AG08396 (cell line): ENCODE measurements around the gene XYLT1.
A peak's percentile ranks its signal among the peaks of the same experiment; 100 is the strongest.
"Not testable (repeated sequence)": the region's sequence is repeated elsewhere in the genome, so short reads cannot be mapped to it uniquely, and the experiment has no call there.

Experiments
- DNase-seq: peaks from one replicate; pipeline ENCODE4 v3.0.0; 2012; ENCODE audit warnings: low spot score, mixed read lengths

XYLT1 gene

DNA sequence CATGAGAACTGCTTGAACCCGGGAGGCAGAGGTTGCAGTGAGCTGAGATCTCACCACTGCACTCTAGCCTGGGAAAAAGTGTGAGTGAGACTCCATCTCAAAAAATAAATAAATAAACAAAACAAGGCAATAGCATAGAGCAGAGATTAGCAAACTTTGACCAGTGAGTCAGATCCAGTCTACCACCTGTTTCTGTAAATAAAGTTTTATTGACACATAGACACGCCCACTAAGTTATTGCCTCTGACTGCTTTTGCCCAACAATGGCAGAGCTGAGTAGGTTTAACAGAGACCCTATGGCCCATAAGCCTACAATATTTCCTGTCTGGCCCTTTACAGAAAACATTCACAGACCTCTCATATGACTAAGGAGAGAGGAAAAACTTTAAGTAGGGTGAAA is 44.3 kb downstream of the XYLT1 start:
- no peak for DNase-seq

DNA sequence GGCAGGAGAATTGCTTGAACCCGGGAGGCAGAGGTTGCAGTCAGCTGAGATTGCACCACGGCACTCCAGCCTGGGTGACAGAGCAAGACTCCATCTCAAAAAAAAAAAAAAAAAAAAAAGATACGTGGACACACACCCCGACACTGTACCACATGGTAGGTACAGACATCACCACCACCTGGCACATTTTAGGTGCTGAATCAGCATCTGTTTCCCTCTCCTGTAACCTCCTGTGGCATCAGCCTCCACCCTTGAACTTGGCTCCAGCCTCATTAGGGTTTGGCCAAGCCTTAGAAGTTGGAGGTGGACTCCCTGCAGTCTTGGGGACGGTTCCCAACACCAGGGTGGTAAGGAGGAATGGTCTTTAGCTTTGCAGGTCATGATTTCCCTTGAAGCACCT is 46.0 kb downstream of the XYLT1 start:
- no peak for DNase-seq

DNA sequence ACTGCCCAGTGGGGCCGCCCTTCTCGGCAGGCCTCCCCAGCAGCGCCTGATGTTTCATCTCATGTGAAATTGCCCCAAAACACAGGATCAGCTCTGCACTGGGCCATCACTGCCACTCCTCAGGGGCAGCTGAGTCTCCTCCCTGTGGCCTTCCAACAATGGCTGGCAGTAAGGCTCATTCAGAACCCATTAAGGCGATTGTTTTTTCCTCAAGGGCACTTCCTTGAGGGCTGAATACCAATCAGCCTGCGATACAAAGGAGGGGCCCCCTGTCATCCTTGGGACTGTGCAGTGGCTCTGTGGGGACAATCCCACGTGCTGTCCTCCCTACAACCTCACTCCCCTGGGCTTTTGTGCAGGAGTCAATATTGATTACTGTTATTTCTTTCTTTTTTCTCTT is 47.5 kb downstream of the XYLT1 start:
- DNase-seq: no peak

DNA sequence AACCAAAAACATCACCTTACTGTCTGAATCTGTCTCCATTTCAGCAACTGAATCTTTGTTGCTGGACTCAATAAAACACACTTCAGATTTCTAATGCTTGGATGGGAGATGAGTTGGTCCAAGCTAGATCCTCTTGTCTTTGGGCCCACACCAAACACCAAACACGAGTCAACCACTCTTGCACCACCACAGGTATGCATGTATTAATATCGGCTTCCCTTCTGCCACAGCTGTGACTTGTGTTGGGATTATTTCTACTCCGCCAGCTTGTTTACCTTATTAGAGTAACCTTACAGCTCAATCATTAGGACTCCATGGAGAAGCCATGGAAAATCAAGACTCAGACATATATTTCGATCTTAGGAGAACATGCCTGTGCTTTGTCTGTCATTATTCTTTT is 49.9 kb downstream of the XYLT1 start:
- no peak for DNase-seq

DNA sequence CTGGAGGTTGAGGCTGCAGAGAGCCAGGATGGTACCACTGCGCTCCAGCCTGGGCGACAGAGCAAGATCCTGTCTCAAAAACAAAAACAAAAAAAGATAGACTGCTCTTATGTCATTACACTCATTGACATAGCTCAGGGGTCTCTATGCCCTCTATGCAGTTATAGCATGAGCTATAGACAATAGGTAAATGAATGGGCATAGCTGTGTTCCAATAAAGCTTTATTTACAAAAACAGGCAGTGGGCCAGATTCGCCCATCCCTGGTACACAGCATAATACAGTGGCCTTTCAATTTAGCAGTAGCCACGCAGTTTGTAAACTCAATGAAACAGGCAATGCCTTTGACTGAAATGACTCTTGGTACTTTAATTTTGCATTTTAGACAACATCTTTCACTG is 51.5 kb downstream of the XYLT1 start:
- no peak for DNase-seq

DNA sequence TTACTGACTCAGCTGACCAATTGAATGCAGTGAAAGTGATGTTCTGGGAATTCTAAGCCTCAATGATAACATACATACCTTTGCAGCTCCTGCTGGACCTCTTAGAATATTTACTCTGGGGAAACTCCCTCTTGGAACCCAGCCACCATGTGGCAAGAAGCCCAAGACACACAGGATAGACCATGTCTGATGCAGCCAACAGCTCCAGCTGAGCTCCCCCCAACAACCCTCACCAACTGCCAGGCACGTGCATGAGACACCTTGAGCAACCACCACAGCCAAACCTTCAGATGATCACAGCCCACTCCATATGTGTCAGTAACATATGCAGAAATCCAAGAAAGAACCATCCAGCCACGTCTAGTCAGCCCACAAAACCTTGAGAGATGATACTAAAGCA is 53.0 kb downstream of the XYLT1 start:
- no peak for DNase-seq

DNA sequence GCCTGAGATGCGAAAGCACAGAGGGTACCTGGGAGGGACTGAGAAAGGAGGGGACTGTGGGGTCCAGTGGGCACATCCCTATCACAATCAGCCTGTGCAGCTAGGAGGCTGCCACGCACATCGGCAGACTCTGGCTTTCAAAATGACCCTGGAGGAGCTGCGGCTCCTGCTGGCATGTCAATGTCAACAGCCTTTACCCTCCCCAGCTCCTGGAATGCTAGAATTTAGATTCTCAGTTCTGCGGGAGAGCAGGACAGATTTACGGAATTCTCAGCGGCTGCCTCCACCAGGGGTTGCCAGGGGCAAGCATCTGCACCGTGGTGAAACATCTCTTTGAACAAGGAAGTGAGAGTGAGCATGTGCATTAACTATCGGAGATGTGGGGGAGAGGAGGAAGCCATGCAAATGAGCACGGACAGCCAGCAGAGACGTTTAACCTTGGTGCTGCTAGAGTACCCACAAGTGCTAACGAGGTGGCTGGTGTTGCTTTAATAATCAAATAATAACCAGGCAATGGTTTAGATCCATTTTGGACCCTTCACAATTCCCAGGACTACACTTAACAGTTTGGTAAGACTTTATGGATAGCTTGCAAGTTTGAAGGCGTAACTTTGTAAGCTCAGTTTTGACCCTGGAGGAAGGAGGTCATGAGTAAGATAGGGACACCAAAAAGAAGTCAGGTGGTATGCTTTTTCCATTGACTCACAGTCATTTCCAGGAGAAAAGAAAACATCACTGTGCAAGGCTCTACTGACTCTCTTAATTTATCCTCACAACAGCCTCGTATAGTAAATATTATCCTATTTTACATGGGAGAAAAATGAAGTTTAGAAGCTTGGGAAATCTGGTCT is 54.1 kb downstream of the XYLT1 start:
- DNase-seq: peak; percentile 12

DNA sequence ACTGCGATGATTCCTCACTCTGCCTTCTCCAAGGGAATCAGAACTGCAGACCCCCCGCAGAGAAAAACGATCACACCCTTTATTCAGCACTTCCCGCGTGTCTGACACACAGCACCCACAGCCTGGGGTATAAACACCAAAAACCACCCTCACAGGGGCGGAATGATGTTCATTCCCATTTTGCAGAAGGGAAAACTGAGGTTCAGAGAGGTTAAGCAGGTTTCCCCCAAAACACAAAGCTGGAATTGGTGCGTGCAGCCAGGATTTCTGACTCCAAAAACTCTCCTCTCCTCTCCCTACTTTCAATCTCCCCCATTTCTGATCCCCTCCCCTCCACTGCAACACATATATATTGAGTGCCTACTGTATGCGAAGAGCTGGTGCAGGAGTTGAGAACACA is 55.8 kb downstream of the XYLT1 start:
- no peak for DNase-seq

DNA sequence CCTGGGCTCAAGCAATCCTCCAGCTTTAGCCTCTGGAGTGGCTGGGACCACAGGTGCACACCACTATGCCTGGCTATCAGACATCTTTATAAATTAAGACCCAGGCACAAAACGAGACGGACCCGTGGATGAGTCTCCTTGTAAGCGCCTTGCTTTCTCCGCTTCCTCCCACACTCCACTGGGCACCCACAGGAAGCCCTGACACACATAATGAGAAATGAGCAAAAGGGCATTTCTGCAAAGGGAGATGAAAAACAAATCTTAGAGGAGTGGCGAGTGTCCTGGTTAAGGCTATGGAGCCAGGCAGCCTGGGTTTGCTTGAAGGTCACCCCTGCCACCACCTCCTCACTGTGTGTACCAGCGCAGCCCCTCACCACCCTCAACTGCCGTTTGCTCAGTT is 56.3 kb downstream of the XYLT1 start:
- DNase-seq: no peak

DNA sequence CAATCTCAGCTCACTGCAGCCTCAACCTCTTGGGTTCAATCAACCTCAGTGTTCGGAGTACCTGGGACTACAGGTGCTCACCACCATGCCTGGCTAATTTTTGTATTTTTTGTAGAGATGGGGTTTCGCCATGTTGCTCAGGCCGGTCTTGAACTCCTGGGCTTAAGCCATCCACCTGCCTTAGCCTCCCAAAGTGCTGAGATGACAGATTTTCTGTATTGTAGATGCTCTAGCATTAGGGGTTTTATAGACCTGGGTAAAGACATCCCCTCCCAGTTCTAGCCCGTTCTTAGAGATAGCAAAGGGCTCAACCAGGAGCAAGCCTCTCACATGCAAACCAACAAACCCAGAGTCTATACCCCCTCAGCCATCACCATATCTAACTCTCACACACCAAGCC is 57.3 kb downstream of the XYLT1 start:
- no peak for DNase-seq

DNA sequence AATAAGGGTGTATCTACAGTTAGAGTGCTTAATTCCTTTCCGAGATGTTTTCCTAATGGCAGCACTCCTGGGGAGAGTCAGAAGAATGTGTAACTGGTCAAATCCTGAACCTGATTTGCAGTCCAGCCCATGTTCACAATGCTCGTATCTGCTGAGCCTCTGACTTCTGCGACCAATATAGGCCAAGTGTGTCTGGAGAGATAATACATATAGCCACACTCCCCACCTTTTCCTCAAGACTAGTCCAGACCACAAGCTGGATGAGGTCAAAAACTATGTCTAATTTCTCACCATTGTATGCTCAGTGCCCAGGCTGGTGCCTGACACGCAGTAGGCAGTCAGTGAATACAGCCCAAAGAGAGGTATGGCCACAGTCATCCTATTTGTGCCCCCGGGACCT is 58.0 kb downstream of the XYLT1 start:
- DNase-seq: no peak

DNA sequence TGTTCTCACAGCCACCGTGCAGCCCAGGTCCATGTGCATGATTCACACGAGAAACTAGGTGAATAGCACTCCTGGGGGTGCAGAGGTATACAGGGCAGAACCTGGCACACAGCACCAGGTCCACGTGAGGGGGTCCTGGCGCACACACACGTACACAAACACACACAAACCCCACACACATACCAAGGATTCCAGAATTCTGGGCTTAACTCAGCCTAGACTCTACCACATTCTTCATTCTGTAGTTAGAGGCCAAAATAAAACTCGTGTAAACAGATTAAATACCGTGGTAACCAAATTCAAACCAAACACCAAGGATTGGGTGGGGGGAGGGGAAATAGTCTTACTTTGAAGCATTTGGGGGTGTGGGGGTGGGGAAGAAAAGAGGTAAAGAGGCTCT is 58.5 kb downstream of the XYLT1 start:
- peak; percentile 38 for DNase-seq

DNA sequence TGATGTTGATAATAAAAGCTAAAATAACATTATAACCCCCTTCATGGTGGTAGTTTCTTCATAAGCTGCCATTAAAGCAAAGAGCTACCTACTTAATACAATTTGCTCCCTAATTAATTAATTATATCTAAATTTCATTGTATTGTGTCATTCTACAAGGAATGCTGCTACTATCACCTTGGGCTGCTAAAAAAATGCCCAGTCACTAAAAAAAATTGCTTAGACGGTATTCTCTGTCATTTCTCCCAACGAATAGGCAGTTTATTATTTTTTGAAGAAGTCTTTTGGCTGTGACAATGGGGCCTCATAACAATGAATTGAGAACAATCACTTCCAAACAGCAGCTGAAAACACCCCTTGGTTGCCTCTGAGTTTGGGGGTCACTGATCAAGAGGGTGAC is 59.5 kb downstream of the XYLT1 start:
- DNase-seq: no peak

DNA sequence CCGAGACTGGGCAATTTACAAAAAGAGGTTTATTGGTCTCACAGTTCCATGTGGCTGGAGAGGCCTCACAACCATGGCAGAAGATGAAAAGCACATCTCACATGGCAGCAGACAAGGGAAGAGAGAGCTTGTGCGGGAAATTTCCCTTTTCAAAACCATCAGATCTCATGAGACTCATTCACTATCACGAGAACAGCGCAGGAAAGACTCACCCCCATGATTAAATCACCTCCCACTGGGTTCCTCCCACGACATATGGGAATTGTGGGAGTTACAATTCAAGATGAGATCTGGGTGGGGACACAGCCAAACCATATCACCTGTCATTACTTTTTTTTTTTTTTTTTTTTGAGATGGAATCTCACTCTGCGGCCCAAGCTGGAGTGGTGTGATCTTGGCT is 60.4 kb downstream of the XYLT1 start:
- DNase-seq: not testable (repeated sequence)

DNA sequence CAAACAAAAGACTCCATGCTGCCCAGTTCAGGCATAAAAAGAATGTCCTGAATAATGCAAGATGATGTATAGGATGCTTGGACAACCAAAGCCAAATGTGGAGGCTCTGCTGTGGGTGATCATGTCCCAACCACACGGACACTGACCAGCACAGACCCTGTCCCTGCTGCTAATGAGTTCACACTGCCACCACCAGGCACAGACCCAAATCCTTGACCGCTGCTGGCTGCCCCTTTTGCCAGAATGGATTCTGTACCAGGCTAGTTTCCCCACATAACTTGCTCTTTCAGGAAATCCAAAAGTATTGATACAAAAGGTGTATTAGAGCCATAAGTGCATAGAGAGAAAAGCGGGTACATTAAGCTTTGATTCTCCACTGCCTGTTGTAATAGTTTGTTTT is 60.9 kb downstream of the XYLT1 start:
- no peak for DNase-seq

DNA sequence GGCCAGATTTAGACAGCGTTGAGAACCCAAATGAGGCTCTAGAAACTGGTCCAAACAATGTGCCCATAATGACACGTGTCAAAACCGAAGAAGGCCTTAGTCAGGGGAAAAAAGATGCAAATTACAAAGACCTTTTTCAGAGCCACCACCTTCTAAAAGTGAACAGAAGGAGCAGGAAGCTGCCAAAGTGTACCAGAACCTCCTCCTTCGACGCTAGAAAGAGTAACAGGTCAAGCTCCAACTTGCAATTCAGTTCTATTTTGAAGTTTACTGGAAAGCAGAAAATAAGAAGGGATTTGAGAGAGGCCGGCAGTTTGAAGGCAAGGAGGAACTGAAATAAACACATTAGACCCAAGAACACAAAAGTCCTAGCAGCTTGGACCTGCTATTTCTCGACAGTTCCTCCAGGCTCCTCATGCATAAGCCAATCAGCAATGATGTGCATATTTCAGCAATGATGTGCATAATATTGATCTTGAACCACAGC is 61.8 kb downstream of the XYLT1 start:
- no peak for DNase-seq

DNA sequence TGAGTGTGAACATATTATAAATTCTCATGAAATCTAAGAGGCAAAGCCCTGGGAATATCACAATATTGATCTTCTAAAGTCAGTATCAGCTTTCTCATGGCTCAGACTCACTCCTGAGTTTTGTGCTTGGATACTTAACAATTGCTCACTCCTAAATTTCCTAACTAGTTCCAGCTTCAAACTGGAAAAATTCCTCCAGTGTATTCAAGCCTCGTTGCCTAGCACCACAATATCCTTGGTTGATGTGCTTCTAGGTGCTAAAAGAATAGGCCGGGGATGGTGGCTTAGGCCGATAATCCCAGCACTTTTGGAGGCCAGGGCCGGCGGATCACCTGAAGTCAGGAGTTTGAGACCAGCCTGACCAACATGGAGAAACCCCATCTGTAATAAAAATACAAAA is 62.5 kb downstream of the XYLT1 start:
- DNase-seq: no peak

DNA sequence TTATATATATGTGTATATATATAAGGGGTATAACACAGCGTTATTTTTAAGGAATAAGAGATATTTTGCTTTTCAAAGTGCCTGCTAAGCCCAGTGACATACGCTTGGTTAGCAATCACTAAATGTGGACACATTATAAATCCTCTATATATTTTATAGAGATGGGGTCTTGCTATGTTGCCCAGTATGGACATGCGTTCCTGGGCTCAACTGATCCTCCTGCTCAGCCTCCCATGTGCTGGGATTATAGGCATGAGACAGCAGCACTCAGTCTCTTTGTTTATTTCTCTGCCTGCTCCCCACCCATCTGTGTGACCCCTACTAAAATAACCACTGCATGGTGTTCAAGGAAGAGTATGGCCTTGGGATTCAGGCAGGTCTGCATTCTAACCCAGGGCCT is 63.4 kb downstream of the XYLT1 start:
- no peak for DNase-seq

DNA sequence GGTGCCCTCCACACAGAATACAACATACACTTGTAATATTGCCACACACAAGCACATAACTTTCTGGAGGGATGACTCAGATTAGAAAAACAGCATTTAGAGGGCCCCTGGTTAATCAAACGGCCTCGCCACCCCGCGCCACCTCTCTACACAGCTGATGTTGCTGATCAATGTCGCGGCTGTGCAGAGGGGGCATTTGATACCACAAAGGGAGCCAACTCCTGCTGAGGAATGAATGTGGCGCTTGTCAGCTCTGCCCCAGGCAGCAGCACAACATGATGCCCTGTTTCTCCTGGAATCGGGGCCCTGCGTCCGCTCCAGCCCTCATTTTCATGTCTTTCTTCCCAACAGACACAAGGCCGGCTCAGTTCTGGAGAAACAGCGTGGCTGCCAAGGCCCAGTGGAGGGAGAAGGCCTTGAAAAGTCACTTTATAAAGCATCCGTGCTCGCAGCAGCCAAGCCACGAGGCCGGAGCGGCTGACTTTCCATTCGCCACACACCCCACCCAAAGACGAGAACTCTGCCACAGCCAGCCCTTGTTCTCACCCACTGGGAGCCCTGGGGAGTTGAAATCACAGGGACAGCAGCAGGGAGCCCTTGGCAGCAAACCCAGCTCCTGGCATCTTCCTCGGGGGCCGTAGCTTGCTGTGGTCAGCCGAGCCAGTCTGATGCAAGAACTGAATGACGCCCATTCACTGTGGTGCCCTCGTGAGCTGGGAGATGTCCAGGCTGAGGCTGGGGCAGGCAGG is 65.6 kb downstream of the XYLT1 start:
- DNase-seq: peak; percentile 63

DNA sequence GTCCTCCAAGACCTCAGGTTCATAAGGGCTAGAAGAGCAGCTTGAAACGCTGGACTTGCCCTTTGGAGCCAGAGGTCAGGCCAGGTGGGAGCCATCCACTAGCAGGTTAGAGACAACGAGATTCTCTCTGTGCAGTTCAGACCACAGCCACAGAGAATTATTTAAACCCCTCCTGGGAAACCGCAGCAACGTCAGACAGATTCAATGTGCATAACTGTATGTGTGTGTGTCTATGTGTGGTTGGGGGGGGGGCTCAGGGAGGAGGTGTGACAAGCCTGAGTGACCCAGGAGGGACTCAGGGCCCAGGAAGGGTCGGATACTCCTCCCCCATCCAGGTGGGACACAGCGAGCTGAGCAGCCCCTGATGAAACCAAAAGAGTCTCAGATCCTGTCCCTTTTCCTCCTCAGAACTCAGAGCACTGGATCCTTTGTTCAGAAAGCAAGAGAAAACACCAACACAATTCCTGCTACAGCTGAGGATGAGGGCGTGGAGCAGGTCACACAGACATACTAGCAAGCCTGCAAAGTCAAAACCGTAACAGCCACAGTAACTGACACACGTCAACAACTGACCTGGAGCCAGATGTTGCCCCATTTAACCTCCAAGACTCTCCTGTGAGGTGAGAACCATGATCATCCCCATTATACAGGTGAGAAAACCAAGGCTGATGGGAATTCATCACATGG is 66.8 kb downstream of the XYLT1 start:
- DNase-seq: no peak

DNA sequence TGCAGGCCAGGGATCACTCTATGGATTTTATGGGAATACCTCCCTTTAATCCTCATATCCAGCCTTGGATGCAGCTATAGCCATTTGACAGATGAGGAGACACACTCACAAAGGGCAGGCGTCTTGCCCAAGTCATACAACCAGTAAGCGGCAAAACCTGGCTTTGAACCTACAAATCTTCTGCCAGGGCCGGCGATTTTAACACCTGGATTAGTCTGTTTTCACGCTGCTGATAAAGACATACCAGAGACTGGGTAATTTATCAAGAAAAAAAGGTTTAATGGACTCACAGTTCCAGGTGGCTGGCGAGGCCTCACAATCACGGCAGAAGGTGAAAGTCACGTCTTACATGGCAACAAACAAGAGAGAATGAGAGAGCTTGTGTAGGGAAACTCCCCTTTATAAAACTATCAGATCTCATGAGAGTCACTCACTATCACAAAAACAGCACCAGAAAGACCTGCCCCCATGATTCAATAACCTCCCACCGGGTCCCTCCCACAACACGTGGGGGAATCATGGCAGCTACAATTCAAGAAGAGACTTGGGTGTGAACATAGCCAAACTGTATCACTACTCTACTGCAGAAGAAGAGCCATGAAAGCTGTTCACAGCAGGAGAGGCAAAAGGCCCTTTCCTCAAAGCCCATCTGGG is 67.5 kb downstream of the XYLT1 start:
- no peak for DNase-seq

DNA sequence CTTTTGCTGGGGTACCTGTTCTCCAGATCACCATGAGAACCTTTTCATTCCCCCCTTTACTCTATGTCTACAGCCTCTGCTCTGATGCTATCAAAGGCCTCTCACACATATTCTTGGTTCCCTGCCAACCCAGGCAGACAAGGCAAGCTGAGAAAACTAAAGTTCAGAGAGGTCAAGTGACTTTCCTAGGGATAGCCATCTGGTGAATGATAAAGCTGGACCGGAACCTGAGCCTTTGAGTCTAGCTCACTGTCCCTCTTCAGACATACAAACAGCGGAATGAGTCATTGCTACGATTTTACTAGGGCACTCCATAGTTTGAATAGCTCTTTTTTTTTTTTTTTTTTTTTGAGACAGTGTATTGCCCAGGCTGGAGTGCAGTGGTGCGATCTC is 73.3 kb downstream of the XYLT1 start:
- peak; percentile 57 for DNase-seq
